ENCODE results near the gene DMD.

The DMD gene

DNA sequence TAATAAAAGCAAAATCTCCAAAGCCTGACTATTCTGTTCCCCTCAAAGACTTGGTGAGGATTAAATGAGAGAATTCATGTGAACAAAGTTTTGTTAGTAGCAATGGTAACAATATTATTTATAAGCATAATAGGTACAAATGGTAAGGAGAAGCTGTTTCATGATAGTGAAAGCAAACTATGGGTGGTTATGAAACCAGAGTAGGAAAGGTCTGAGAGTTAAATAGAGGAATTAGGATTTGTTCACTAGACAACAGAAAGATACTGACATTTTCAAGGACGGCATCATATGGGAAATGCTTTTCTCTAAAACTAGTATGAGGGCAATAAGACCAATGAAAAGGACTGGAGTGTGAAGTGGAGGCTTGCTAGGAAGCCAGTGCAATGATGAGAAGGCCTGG, 2010.9 kb downstream of the DMD start:
- DNase-seq, result no peak

DNA sequence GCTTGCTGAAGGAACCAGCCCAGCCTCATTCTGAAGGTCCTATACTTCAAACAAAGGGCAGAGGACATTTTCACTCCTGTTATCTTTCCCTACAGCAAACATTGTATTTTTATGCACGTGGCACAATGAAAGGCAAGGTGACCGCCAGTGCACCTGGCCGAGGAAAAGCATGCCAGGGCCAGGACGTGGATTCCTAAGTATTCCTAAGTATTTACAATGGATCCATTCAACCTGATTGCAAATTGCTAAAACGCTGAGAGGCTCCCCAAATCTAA, 2011.6 kb downstream of the DMD start:
- no peak for DNase-seq

- no peak for DNase-seq
Observed at GRCh38 chrX:31199056-31199839, 2012.1 kb downstream of the DMD start.

GRCh38 chrX:31190221-31190975, 2021.0 kb downstream of the DMD start:
- no peak for DNase-seq

GRCh38 chrX:31186693-31187338, 2024.5 kb downstream of the DMD start:
- no peak for DNase-seq

GRCh38 chrX:31185884-31186283, 2025.5 kb downstream of the DMD start:
- no peak for DNase-seq

DNA sequence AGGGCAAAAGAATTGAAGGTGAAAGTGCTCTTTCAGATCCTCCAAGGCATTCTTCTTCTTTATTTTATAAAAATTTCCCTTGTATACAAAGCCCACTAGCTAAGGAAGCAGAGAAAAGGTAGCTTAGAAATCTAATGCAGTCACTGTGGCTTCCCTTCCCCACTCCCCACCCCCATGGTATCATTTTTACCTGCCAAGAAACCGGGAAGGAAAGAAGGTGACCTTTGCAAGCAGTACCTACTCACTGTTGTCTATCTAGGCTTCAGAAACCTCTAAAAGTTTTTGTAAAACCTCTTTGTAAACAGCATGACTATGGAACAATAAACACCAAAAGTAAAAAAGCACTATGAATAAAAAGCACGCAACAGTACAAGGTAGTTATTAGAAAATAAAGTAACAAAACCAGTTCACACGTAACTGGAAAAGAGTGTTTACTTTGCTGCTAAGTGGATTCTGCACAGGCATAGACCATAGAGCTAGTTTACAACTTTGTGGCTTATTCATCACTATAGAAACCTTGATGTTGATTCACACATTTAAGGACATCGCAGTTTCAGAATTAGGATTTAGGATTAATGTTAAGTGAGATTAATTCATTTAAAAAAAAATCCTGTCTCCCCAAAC, 2029.9 kb downstream of the DMD start:
- DNase-seq, result no peak

DNA sequence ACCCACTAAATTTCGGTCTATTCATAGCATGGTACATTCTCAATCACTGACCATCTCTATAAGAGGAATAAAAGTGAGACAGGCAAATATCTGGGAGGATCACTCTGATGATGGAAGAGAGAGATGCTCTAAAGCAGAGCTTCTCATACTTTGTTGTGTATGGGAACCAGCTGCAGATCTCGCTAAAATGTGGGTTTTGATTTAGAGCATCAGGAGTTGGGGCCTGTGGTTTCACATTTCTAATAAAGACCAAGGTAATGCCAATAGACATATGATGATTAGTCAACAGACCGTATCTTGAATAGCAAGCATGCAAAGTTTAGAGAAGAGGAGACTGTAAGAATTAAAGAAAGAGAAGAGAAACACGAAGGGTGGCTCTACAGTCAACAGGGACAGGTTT, 2032.1 kb downstream of the DMD start:
- DNase-seq, result no peak

- no peak for DNase-seq
Observed at GRCh38 chrX:31178769-31179125, 2032.6 kb downstream of the DMD start.

GRCh38 chrX:31178064-31178768, 2033.1 kb downstream of the DMD start:
- no peak for DNase-seq

DNA sequence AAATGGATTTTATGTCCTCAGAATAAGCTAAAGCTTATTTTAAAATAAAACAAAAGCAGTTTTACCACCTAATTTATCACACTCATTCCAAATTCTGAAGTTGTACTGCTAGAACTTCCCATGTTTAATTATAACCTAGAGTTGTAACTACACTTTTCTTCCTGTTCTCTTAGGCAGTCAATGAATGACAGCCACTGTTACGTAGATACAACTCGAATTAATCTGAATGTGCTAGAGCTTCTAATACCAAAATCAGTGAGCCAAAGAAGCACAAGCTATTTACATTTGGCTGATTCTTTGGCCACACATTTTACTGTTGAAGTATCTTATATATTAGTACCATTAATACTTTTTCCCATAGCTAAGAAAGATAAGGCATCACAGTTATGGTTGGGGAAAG, 2040.6 kb downstream of the DMD start:
- no peak for DNase-seq

DNA sequence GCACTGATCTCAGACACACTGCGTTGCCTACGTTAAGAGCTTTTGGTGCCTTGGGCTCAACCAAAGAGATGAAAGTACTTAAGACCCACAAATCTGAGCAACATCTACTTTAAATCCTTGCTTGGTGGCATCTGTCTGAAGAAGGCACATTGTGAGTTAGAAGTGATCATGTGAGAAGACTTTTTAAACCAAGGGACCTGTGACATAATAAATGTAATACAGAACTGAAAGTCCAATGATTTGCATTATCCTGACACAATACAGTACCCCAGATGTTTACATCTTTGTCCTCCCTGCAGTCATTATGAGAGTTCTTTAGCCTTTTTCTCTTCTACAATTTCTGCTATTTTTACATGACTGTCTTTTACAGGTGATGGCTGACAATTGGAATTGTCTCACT, 2042.8 kb downstream of the DMD start:
- DNase-seq, result no peak

DNA sequence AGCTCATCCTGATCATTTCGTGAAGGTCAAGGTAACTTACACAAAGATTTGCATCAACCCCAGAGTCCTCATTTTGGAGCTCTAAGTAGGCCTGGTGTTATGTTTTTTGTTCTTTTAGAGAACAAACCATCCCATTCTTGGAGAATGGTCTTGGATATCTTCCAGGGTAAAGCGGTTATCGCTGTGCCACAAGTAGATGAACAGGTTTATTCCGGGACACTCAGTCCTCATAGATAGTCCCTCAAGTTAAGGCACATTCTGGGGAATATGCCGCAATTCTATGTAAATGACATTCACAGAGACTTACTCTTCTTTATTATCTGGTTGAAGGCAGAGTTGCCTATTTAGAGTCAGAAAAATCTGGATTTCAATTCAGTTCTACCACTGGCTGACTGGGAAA, 2044.5 kb downstream of the DMD start:
- no peak for DNase-seq

DNA sequence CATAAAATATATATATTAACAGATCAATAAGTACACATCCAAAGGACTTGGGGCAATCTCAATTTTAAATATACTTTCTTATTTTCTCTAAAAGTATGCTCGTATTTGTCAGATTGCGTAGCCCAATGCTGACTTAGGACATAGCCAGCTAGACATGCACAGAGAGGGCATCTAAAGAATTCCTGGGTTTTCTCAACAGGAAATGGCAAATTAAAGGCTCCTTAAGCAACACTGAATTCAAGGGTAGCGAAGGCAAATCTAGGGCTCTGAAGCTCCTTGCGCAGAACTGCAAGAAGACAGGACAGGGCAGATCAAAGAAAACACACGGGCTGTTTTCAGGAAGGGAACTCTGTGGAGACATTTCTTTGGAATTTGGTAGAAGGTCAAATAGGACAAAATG, 2044.9 kb downstream of the DMD start:
- DNase-seq, result no peak

- DNase-seq, result no peak
Observed at GRCh38 chrX:31165241-31166035, 2045.9 kb downstream of the DMD start.

DNA sequence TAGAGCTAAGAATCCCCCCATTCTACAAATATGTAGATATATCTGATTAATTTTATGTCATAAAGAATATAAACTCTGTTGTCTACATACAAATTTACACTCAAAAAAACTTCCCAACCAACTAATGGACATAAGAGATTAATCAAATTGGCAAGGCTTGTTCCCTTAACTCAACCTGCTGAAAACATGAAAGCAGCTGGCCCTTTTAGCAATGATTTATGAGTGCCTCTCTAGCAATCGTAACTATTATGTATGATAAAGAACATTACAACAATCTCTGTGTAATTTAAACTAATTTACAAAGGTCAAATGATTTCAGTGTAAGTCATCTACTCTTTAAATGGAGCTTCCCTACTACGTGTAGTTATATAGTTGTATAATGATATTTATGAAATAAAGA, 2056.4 kb downstream of the DMD start:
- no peak for DNase-seq

DNA sequence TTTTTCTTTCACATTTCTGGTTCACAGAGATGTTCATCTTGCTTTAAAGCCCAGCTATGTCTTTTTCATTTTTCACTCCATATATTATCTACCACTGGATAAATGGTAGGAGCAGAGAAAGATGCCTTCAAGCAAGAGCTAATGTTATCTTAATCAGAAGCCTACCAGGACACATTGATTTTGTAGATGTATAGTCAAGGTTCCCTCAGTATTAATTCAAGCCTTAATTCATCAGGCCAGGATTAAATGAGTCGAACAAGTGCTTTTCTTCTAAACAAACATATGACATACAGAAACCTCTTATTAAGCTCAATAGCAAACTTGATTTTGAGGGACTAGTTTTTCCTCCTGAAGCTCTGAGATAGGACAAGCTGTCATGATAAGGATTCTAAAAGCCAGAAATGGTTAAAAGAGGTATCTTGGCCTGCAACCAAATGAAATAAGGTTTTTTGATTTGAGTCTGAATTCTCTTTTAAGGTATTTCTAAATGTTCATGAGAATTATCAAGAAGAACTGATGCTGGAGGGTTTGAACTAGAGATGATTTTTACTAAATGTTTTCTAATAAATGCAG, 2057.8 kb downstream of the DMD start:
- DNase-seq, result no peak

DNA sequence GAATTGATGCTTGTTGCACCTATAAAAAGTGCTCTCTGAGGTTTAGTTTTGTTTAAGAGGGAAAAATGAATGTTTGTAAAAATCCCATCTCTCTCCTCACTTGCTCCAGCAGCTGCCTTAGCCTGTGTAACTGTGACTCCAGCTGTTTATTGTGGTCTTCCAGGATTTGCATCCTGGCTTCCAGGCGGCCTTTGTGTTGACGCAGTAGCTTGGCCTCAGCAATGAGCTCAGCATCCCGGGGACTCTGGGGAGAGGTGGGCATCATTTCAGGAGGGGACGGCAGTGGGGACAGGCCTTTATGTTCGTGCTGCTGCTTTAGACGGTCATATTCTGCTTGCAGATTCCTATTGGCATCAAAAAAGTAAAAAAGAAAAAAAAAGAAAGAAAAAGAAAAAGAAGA, 2064.2 kb downstream of the DMD start:
- DNase-seq, result no peak

DNA sequence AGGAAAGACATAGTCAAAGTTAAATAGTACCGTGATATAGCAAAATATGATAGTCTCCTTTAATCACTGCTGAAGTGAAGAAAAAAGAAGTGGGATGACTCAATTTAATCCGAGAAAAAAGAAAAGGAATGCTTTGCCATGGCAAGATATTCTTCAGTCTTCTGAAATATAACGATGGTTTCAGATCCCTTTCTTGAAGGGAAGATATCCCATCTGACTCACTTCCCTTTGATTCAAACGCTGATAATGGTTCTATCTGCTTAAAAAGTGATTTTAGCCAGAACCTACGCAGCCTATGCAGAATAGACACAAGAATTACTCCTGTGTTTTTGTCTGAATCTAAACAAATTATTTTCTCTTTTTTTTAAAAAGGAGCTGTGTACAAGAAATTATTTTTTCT, 2071.4 kb downstream of the DMD start:
- no peak for DNase-seq

- no peak for DNase-seq
Observed at GRCh38 chrX:31138124-31138523, 2073.2 kb downstream of the DMD start.

DNA sequence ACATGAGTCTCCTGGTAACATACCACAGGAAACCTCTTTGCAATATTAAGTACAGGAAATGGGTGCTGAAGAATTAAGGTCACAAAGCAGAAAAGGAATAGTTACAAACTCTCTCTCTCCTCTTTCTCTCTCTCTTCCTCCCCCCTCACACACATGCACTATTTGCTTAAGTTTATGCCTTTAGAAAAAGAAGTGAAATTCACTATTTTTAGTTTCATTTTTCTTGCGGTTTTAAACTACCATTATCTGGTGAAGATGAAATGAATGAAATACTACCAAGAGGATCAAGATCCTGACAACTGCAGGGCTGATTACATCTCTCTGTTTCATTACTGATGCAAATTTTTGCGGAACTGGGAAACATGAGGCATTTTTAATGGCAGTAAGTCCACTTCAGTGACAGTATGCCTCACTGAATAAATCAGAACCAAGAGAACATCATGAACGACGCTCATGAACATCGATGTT, 2075.2 kb downstream of the DMD start:
- DNase-seq, result no peak

GRCh38 chrX:31132821-31133241, 2078.5 kb downstream of the DMD start:
- no peak for DNase-seq
